CD8-positive, alpha-beta memory T cell (primary cell): Measurements from ENCODE around the gene DNM3. TPM values are rescaled to one million over a fixed set of nuclear protein-coding genes. Genes with fewer than 3 reads are reported as not detected.

Source experiments
- CTCF ChIA-PET: fragments of 350-600 bp; sonication (Branson Sonifier 250); formaldehyde crosslinking; loops from one replicate; lab custom pipeline; 2021; ENCODE audit warnings: antibody characterized with exemption; lab: Charles Lee
- POLR2A ChIA-PET: fragments of 350-600 bp; sonication (Branson Sonifier 250); formaldehyde crosslinking; loops from one replicate; lab custom pipeline; 2021; ENCODE audit warnings: antibody characterized with exemption; lab: Charles Lee
- DNase-seq, 5 donors: peaks; one replicate each; pipeline versions ENCODE4 v3.0.0 to v3.0.0-alpha.2; 2020 to 2022; ENCODE audit warnings: mixed read lengths in 1 of 5
- H3K27ac ChIP-seq: one replicate; pipeline ENCODE4 v1.7.0; 2013; ENCODE audit warnings: low read depth, mild to moderate bottlenecking, low read length, moderate library complexity
- H3K27me3 ChIP-seq: 2 replicates; pipeline ENCODE4 v1.7.0; 2013; ENCODE audit warnings: low read length, mild to moderate bottlenecking; ENCODE audit not compliant: insufficient read depth, poor library complexity, severe bottlenecking
- H3K36me3 ChIP-seq: 2 replicates; pipeline ENCODE4 v1.7.0; 2013; ENCODE audit warnings: mild to moderate bottlenecking, low read length, moderate library complexity; ENCODE audit not compliant: insufficient read depth
- H3K4me1 ChIP-seq: 2 replicates; pipeline ENCODE4 v1.7.0; 2013; ENCODE audit warnings: mild to moderate bottlenecking, low read length, moderate library complexity; ENCODE audit not compliant: insufficient read depth
- H3K4me3 ChIP-seq: 2 replicates; pipeline ENCODE4 v1.7.0; 2013; ENCODE audit warnings: mild to moderate bottlenecking, low read length
- H3K9me3 ChIP-seq: 2 replicates; pipeline ENCODE4 v1.7.0; 2013; ENCODE audit warnings: mild to moderate bottlenecking, low read length
- H3K27ac Mint-ChIP-seq, 8 donors: one replicate each; pipeline ENCODE4 v1.8.0; 2020 to 2021; ENCODE audit warnings: mixed read lengths in 8 of 8, mild to moderate bottlenecking in 6 of 8, inconsistent platforms in 3 of 8, moderate library complexity in 3 of 8
- H3K27me3 Mint-ChIP-seq, 2 donors: one replicate each; pipeline ENCODE4 v1.8.0; 2020 to 2021; ENCODE audit warnings: mixed read lengths in 2 of 2, mild to moderate bottlenecking in 1 of 2, moderate library complexity in 1 of 2
- H3K36me3 Mint-ChIP-seq, 3 donors: one replicate each; pipeline ENCODE4 v1.8.0; 2020 to 2021; ENCODE audit warnings: mixed read lengths in 3 of 3, inconsistent platforms in 1 of 3, mild to moderate bottlenecking in 1 of 3
- H3K4me1 Mint-ChIP-seq, 3 donors: one replicate each; pipeline ENCODE4 v1.8.0; 2020 to 2021; ENCODE audit warnings: mixed read lengths in 3 of 3, inconsistent platforms in 1 of 3, mild to moderate bottlenecking in 1 of 3
- H3K4me3 Mint-ChIP-seq, 7 donors: one replicate each; pipeline ENCODE4 v1.8.0; 2020 to 2021; ENCODE audit warnings: mixed read lengths in 7 of 7, mild to moderate bottlenecking in 6 of 7, moderate library complexity in 4 of 7, inconsistent platforms in 2 of 7
- H3K9me3 Mint-ChIP-seq, 5 donors: one replicate each; pipeline ENCODE4 v1.8.0; 2020 to 2022; ENCODE audit warnings: mixed read lengths in 5 of 5, mild to moderate bottlenecking in 3 of 5, moderate library complexity in 2 of 5, inconsistent platforms in 1 of 5
- polyA plus RNA-seq: library from polyadenylated mRNA; unstranded; fragments of 300-500 nt; fragmentation: Illumina TruSeq; gene quantifications from one replicate; pipeline ENCODE4 v1.2.3, GENCODE V29; 2021
- total RNA-seq, 2 experiments: library from RNA; stranded (reverse); gene quantifications; one replicate each; pipeline ENCODE4 v1.2.3, GENCODE V29; 2021

DNM3 gene
- total and polyA plus RNA-seq, 3 experiments from 2014 or later, result 0.29 to 0.64 (median 0.59) TPM

DNA sequence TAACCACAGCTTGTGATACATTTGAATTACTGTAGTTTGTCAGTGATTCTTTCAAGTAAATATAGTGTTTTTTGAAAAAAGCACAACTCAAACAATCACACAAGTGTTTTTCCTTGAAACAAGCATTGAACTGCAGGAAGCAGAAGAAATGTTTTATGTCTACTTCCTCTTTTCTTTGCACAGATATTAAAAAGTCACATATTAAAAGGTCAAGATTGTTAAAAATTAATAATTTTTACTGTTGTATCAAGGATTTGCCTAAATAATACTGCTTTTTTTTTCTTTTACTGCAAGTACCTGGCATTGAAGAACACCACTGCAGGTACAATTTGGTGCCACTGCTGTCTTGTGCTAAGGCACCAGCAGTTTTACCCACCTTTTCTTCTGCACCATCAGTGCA lies 365.0 kb downstream of the DNM3 start:
- no peaks in the 10 kb centered on the region for H3K36me3 ChIP-seq
- Mint-ChIP-seq H3K36me3 (peaks cover 0 to 5% (median 2%) of the 10 kb centered on the region in 3 donors), H3K27ac (no peak overlapping the region), H3K4me3 (no peak overlapping the region), H3K9me3 (no peaks in the 10 kb centered on the region), H3K27me3 (peaks cover 0 to 4% of the 10 kb centered on the region in 2 donors), H3K4me1 (peaks cover 3 to 20% (median 3%) of the 10 kb centered on the region in 3 donors)
- H3K9me3 ChIP-seq, result no peaks in the 10 kb centered on the region
- no peak for DNase-seq
- no peaks in the 10 kb centered on the region for H3K27me3 ChIP-seq
- H3K27ac ChIP-seq, result no peak overlapping the region
- no peak overlapping the region for H3K4me3 ChIP-seq
- ChIA-PET CTCF (no interaction called here), POLR2A (no interaction called here)
- no peaks in the 10 kb centered on the region for H3K4me1 ChIP-seq

DNA sequence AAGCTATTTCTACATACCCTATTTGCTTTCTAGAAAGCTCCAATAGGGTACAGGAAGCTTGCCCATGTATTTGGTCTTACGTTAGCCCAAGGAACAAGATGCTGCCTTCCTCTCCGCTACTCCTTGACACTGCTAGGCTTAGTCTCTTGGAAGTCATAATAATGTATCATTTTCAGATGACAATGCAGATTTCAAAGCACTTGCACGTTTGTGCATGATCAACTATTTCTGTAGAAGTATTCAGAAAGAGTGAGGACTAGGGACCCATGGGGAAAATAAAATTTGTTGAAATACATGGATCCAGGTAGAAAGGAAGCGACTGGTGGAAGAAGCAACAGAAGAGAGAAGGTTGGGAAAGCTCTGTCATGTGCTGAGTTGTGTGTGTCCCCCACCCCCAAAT lies 367.3 kb downstream of the DNM3 start:
- H3K27ac Mint-ChIP-seq, result no peak overlapping the region
- H3K27ac ChIP-seq, result no peak overlapping the region
- peaks cover 0 to 15% (median 3%) of the 10 kb centered on the region in 3 donors for H3K4me1 Mint-ChIP-seq
- H3K36me3 Mint-ChIP-seq, result peaks cover 0 to 3% (median 0%) of the 10 kb centered on the region in 3 donors
- H3K9me3 Mint-ChIP-seq, result no peaks in the 10 kb centered on the region
- POLR2A ChIA-PET, result no interaction called here
- no peaks in the 10 kb centered on the region for H3K27me3 ChIP-seq
- no peak overlapping the region for H3K4me3 Mint-ChIP-seq
- no peaks in the 10 kb centered on the region for H3K4me1 ChIP-seq
- DNase-seq, result no peak
- no peaks in the 10 kb centered on the region for H3K36me3 ChIP-seq
- H3K9me3 ChIP-seq, result no peaks in the 10 kb centered on the region
- CTCF ChIA-PET, result no interaction called here
- peaks cover 0 to 4% of the 10 kb centered on the region in 2 donors for H3K27me3 Mint-ChIP-seq
- no peak overlapping the region for H3K4me3 ChIP-seq

DNA sequence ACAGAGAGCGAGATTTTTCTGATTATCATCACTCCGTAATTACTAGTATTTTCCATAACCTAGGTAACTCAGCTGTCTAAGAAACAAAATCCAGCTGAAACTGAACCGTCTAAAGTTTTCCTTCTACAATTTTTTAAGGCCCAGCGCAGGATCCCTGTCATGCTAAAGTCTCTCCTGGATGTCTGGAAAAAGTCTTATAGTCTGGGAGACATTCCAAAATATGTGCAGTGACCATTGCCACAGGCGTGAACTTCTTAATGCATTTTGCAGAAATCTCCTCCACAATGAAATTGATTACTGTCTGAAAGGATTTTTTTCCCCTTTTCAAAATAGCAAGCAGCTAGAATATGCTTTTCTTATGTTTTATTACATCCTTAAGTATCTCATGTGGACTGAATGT lies 369.9 kb downstream of the DNM3 start:
- ChIA-PET POLR2A (no interaction called here), CTCF (no interaction called here)
- no peaks in the 10 kb centered on the region for H3K36me3 ChIP-seq
- no peak overlapping the region for H3K4me3 ChIP-seq
- H3K27ac ChIP-seq, result no peak overlapping the region
- Mint-ChIP-seq H3K4me3 (no peak overlapping the region), H3K27ac (no peak overlapping the region), H3K27me3 (peaks cover 0 to 4% of the 10 kb centered on the region in 2 donors), H3K9me3 (no peaks in the 10 kb centered on the region), H3K36me3 (peaks cover 0 to 3% (median 0%) of the 10 kb centered on the region in 3 donors), H3K4me1 (peaks cover 0 to 8% (median 2%) of the 10 kb centered on the region in 3 donors)
- no peaks in the 10 kb centered on the region for H3K9me3 ChIP-seq
- DNase-seq, result no peak
- H3K4me1 ChIP-seq, result no peaks in the 10 kb centered on the region
- H3K27me3 ChIP-seq, result no peaks in the 10 kb centered on the region

DNA sequence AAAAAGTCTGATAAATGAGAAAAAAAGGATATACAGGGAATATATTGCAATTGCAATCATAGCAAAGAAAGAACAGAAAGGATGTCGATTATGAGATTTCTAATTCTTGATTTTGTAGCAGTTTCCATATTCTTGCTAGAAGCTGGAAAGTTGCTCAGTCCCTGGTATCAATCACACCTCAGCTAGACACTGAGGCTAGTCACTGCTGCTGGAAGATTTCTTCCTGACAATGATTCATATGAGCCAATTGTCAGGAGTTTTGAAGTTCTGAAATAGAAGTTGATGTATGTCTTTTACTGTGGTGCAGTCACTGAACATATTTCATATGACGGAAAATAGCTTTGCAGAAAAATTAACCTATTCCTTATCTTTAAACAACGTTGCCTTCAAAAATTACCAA lies 370.8 kb downstream of the DNM3 start:
- no peak for DNase-seq
- ChIA-PET POLR2A (no interaction called here), CTCF (no interaction called here)
- no peak overlapping the region for H3K4me3 ChIP-seq
- no peaks in the 10 kb centered on the region for H3K4me1 ChIP-seq
- Mint-ChIP-seq H3K4me1 (peaks cover 0 to 2% (median 2%) of the 10 kb centered on the region in 3 donors), H3K4me3 (no peak overlapping the region), H3K9me3 (no peaks in the 10 kb centered on the region), H3K27me3 (no peaks in the 10 kb centered on the region), H3K36me3 (peaks cover 0 to 3% (median 0%) of the 10 kb centered on the region in 3 donors), H3K27ac (no peak overlapping the region)
- no peaks in the 10 kb centered on the region for H3K36me3 ChIP-seq
- H3K27me3 ChIP-seq, result no peaks in the 10 kb centered on the region
- no peaks in the 10 kb centered on the region for H3K9me3 ChIP-seq
- no peak overlapping the region for H3K27ac ChIP-seq

DNA sequence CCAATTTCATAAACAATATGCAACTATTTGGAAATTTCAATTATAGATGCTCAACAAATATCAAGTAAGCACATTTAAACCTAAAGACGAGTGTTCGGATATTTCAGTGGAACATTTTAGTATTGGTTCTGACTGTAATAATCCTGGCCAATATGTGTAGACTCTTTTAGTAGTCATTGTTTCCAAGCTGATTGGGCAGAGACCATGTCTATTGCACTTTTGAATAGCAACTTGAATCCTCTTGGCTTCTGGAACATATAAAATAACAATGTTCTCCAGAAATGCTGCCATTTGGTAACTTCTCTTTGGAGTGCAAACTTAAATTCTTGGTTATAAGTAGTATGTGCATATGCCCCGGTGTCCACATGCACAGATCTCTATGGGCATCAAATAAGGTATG lies 373.7 kb downstream of the DNM3 start:
- Histone ChIP-seq H3K27me3 (no peaks in the 10 kb centered on the region), H3K27ac (no peak overlapping the region), H3K9me3 (no peaks in the 10 kb centered on the region), H3K4me1 (no peaks in the 10 kb centered on the region), H3K4me3 (no peak overlapping the region), H3K36me3 (no peaks in the 10 kb centered on the region)
- DNase-seq, result no peak
- CTCF ChIA-PET, result no interaction called here
- Mint-ChIP-seq H3K4me1 (peaks cover 0 to 2% (median 0%) of the 10 kb centered on the region in 3 donors), H3K4me3 (no peak overlapping the region), H3K27me3 (no peaks in the 10 kb centered on the region), H3K36me3 (peaks cover 0 to 3% (median 0%) of the 10 kb centered on the region in 3 donors), H3K27ac (no peak overlapping the region), H3K9me3 (no peaks in the 10 kb centered on the region)
- POLR2A ChIA-PET, result no interaction called here

DNA sequence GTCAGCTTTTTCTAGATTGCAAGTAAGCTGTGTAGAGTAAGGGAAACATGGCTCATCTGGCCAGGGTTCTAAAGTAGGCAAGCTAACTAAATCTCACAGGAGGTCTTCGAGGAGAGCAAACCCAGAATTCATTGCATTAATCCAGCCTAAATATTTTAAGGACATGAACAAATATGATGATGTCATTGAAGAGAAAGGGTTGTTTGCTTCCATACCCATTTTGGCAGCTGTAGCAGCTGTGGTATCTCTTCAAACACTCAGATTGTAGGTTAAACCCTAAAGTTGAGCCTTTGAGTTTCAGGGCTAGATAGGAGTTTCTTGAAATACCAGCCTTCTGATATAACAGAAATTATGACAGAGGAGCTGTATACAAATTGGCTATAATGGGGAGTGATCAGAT lies 378.7 kb downstream of the DNM3 start:
- Mint-ChIP-seq H3K4me1 (no peaks in the 10 kb centered on the region), H3K36me3 (no peaks in the 10 kb centered on the region), H3K4me3 (no peak overlapping the region), H3K27me3 (no peaks in the 10 kb centered on the region), H3K27ac (no peak overlapping the region), H3K9me3 (no peaks in the 10 kb centered on the region)
- H3K36me3 ChIP-seq, result no peaks in the 10 kb centered on the region
- H3K27me3 ChIP-seq, result no peaks in the 10 kb centered on the region
- H3K27ac ChIP-seq, result no peak overlapping the region
- no peaks in the 10 kb centered on the region for H3K4me1 ChIP-seq
- ChIA-PET POLR2A (no interaction called here), CTCF (interaction anchor here (1.0 kb wide), 1 partner anchor 70 kb away, joined by 3 read pairs; no protein-coding TSS in a partner anchor)
- no peaks in the 10 kb centered on the region for H3K9me3 ChIP-seq
- H3K4me3 ChIP-seq, result no peak overlapping the region
- DNase-seq, result no peak

DNA sequence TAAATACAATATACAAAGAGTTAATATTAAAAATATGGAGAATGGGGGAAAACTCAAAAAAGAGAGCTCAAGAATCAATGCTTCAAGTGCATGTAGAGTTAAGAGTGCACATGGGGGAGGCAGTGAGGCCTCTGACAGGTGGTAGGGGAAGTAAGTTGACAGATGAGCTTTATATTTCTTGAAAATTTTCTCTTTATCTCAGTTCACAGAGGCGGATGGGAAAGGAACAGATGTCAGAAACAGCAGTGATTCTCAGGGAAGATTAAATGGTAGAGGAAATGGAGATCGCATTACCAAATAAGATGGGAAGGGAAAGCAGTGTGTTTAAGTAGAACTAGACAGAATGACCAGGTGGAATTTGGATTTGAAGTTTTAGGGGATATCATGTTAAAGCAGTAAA lies 379.1 kb downstream of the DNM3 start:
- Histone ChIP-seq H3K9me3 (no peaks in the 10 kb centered on the region), H3K27me3 (no peaks in the 10 kb centered on the region), H3K36me3 (no peaks in the 10 kb centered on the region), H3K27ac (no peak overlapping the region), H3K4me1 (no peaks in the 10 kb centered on the region), H3K4me3 (no peak overlapping the region)
- CTCF ChIA-PET, result interaction anchor here (1.0 kb wide), 1 partner anchor 70 kb away, joined by 3 read pairs; no protein-coding TSS in a partner anchor
- Mint-ChIP-seq H3K27ac (no peak overlapping the region), H3K27me3 (no peaks in the 10 kb centered on the region), H3K4me3 (no peak overlapping the region), H3K4me1 (no peaks in the 10 kb centered on the region), H3K36me3 (no peaks in the 10 kb centered on the region), H3K9me3 (no peaks in the 10 kb centered on the region)
- POLR2A ChIA-PET, result no interaction called here
- DNase-seq, result no peak

DNA sequence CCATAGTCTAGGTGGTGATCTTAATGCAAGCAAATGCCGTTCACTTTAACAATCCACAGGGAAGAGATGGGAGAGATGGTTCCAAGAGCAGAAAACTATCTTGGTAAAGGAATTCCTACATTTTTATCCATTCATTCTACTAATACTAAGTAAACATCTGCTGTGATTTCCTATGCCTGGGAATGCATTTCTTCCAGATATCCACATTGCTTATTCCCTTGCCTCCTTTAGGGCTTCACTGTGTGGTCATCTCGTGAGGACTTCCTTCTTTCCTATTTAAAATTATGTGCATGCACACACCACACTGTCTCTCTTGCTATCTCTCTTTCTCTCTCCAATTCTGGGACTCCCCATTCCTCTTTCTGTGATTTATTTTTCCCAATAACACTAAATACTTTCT lies 380.1 kb downstream of the DNM3 start:
- H3K4me1 Mint-ChIP-seq, result no peaks in the 10 kb centered on the region
- POLR2A ChIA-PET, result no interaction called here
- CTCF ChIA-PET, result no interaction called here

More for the DNA sequence above, 380.1 kb downstream of the DNM3 start:
- peak overlapping the region in 1 of 8 donors; percentile 59 for H3K27ac Mint-ChIP-seq
- H3K9me3 Mint-ChIP-seq, result no peaks in the 10 kb centered on the region
- no peak for DNase-seq
- H3K36me3 ChIP-seq, result no peaks in the 10 kb centered on the region
- no peak overlapping the region for H3K27ac ChIP-seq
- H3K9me3 ChIP-seq, result no peaks in the 10 kb centered on the region
- H3K27me3 ChIP-seq, result no peaks in the 10 kb centered on the region
- no peaks in the 10 kb centered on the region for H3K36me3 Mint-ChIP-seq
- H3K4me1 ChIP-seq, result no peaks in the 10 kb centered on the region
- no peaks in the 10 kb centered on the region for H3K27me3 Mint-ChIP-seq
- no peak overlapping the region for H3K4me3 Mint-ChIP-seq
- no peak overlapping the region for H3K4me3 ChIP-seq
